T-helper 17 cell (primary cell): ENCODE measurements around the gene TECPR1. TPM values are rescaled to one million over a fixed set of nuclear protein-coding genes. Genes with fewer than 3 reads are reported as not detected.

Experiments used
- ATAC-seq: fragments of 150-1000 bp; cut with Tn5 transposase; 2 replicates; pipeline ENCODE4 v1.10.0; 2021; ENCODE audit warnings: mild to moderate bottlenecking, moderate library complexity
- DNase-seq, 3 donors: peaks; one replicate each; pipeline versions ENCODE4 v3.0.0 to v3.0.0-alpha.2; 2020 to 2021
- H3K9me3 ChIP-seq: one replicate; pipeline ENCODE4 v1.7.0; 2013; ENCODE audit warnings: low read length, mild to moderate bottlenecking; ENCODE audit not compliant: control insufficient read depth, poor library complexity, severe bottlenecking
- H3K27ac Mint-ChIP-seq: one replicate; pipeline ENCODE4 v1.8.0; 2022; ENCODE audit warnings: mild to moderate bottlenecking, moderate library complexity, mixed read lengths
- H3K27me3 Mint-ChIP-seq: one replicate; pipeline ENCODE4 v1.8.0; 2022; ENCODE audit warnings: mixed read lengths
- H3K36me3 Mint-ChIP-seq: one replicate; pipeline ENCODE4 v1.8.0; 2022; ENCODE audit warnings: low read depth, mixed read lengths
- H3K4me1 Mint-ChIP-seq: one replicate; pipeline ENCODE4 v1.8.0; 2022; ENCODE audit warnings: mild to moderate bottlenecking, mixed read lengths
- H3K4me3 Mint-ChIP-seq: one replicate; pipeline ENCODE4 v1.8.0; 2022; ENCODE audit warnings: mild to moderate bottlenecking, moderate library complexity, mixed read lengths
- total RNA-seq, 4 donors: library from RNA in 2 of 4; stranded (reverse) in 2 of 4; gene quantifications; one replicate each; pipeline ENCODE4 v1.2.3 and lab custom pipeline; 2022 to 2026

Gene TECPR1
- total RNA-seq, 2 donors from 2014 or later = 76.5 to 100 TPM

DNA sequence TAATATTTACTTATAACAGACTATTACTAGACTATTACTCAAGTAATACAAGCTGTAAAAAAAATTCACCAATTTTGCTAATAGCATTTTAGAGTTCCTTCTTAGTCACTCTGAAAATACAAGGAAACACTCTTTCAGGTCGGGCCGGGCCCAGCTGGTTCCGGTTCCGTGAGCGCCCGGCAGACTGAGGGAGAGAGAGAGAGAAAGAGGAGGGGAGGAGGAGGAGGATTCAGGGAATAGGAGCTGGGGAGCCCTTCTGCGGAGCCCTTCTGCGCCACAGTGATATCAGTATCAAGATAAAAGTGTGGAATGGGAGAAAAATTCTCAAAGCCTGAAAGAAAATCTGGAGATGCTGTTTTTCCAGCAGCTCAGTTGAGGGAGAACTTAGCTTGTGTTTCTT is 71.3 kb downstream of the TECPR1 start:
- H3K4me3 Mint-ChIP-seq = no peak overlapping the region
- peaks cover 2% of the 10 kb centered on the region for H3K4me1 Mint-ChIP-seq
- no peak for ATAC-seq
- H3K27ac Mint-ChIP-seq = no peak overlapping the region
- H3K27me3 Mint-ChIP-seq = no peaks in the 10 kb centered on the region
- H3K36me3 Mint-ChIP-seq = no peaks in the 10 kb centered on the region
- DNase-seq = no peak
- no peaks in the 10 kb centered on the region for H3K9me3 ChIP-seq

DNA sequence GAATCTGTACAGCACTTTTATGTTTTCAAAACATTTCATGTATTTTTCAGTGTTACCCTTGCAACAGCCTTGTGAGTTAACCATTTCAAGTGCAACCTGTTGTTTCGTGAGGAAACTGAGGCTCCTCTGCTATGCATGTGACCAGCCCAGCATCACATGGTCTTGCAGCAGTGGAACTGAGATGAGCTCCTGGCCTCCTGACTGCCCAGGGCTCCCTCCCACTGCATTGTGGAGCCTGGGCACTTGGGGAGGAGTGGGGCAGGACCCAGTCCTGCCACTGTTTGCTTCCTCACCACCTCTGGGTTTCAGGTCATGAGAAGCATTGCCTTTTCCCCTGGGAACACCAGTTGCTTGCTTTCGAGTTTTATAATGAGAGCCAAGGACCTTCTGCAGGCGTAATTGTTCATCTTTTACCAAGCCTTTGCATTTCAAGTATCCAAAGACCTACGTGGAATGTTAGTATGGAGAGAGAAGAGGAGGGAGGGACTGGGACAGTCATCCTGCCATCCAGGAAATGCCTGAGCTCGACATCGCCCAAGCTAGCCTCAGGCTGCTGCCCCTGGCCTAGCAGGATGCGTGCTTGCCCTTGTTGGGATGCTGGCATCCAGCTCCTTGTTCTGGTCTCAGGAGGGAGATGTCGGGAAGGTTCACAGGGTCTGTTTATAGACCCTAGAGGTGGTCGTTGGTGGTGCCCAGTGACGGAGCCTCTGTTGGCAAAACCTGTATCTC is 73.1 kb downstream of the TECPR1 start:
- no peak for DNase-seq
- no peaks in the 10 kb centered on the region for H3K9me3 ChIP-seq
- no peaks in the 10 kb centered on the region for H3K27me3 Mint-ChIP-seq
- no peak for ATAC-seq
- H3K36me3 Mint-ChIP-seq = peaks cover 6% of the 10 kb centered on the region
- H3K4me3 Mint-ChIP-seq = no peak overlapping the region
- H3K4me1 Mint-ChIP-seq = peaks cover 7% of the 10 kb centered on the region
- no peak overlapping the region for H3K27ac Mint-ChIP-seq

DNA sequence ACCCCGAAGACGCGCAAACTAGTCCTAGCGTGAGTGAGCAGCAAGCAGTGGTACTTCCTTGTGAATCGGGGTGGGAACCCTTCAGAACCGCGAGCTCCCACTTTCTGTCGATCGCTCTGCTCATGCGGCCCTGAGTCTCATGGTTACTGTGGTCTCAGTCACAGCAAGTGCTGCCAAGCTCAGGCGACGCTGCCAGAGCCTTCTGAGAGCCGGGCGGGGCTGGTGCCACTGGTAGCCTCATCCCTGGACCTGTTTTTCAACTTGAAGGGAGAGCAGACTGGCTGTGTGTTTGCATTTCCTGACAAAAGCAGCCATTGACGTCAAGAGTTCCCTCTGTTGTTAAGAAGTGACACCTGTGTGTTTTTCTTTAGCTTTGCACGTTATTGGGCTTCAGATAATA is 73.7 kb downstream of the TECPR1 start:
- Mint-ChIP-seq H3K27ac (no peak overlapping the region), H3K36me3 (peaks cover 6% of the 10 kb centered on the region), H3K4me1 (peaks cover 7% of the 10 kb centered on the region), H3K27me3 (no peaks in the 10 kb centered on the region), H3K4me3 (no peak overlapping the region)
- ATAC-seq (no peak), DNase-seq (no peak)
- H3K9me3 ChIP-seq = no peaks in the 10 kb centered on the region

DNA sequence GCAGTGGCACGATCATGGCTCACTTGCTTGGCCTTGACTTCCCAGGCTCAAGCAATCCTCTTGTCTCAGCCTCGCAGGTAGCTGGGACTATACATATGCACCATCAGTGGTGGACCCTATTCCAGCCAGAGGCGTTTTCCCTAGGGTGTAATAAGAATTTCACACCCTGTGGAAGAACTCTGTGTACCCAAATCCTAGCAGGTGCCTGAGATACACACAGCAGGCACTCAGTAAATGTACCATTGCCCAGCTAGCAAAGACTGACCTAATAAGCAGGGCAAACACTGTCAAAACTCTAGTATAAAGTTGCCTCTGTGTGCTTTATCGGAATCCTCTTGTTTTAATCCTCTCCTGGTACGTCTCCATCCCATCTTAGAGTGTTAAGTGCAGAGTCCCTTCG is 74.5 kb downstream of the TECPR1 start:
- H3K9me3 ChIP-seq = no peaks in the 10 kb centered on the region
- H3K36me3 Mint-ChIP-seq = peaks cover 6% of the 10 kb centered on the region
- no peaks in the 10 kb centered on the region for H3K27me3 Mint-ChIP-seq
- H3K27ac Mint-ChIP-seq = no peak overlapping the region
- no peak overlapping the region for H3K4me3 Mint-ChIP-seq
- ATAC-seq (no peak), DNase-seq (no peak)
- peaks cover 7% of the 10 kb centered on the region for H3K4me1 Mint-ChIP-seq

DNA sequence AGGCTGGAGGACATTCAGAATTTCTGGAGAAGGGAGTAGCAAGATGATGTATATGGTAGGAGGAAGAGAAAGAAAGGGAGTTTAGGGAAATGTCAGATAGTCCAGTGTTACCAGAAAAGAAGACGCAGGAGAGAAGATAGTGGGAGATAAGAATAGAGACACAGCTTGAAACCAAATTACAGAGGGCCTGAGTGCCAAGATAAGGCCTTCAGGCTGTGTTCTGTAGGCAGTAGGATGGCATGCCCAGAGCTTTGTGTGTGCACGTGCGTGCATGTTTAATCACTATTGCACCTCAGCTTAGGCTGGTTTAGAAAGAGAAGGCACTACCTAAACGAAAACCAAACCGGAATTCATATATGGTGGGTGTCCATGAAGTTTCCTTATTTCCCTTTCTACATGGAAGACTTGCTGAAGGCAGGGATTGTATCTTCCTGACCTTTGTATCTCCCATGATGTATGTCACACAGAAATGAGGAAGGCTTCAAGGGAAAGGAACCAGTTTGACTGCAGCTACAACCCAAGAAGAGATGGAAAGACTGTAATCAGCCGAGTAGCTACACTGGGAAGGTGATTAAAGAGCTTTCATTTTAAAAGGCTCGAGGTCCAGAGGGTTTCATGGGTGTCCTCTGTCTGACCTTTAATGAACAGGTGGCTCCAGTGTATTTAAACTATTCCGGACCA is 76.6 kb downstream of the TECPR1 start:
- ATAC-seq = no peak
- Mint-ChIP-seq H3K36me3 (peaks cover 6% of the 10 kb centered on the region), H3K4me1 (peaks cover 5% of the 10 kb centered on the region), H3K27me3 (no peaks in the 10 kb centered on the region), H3K27ac (peak overlapping the region; percentile 29), H3K4me3 (no peak overlapping the region)
- H3K9me3 ChIP-seq = no peaks in the 10 kb centered on the region
- DNase-seq = no peak

DNA sequence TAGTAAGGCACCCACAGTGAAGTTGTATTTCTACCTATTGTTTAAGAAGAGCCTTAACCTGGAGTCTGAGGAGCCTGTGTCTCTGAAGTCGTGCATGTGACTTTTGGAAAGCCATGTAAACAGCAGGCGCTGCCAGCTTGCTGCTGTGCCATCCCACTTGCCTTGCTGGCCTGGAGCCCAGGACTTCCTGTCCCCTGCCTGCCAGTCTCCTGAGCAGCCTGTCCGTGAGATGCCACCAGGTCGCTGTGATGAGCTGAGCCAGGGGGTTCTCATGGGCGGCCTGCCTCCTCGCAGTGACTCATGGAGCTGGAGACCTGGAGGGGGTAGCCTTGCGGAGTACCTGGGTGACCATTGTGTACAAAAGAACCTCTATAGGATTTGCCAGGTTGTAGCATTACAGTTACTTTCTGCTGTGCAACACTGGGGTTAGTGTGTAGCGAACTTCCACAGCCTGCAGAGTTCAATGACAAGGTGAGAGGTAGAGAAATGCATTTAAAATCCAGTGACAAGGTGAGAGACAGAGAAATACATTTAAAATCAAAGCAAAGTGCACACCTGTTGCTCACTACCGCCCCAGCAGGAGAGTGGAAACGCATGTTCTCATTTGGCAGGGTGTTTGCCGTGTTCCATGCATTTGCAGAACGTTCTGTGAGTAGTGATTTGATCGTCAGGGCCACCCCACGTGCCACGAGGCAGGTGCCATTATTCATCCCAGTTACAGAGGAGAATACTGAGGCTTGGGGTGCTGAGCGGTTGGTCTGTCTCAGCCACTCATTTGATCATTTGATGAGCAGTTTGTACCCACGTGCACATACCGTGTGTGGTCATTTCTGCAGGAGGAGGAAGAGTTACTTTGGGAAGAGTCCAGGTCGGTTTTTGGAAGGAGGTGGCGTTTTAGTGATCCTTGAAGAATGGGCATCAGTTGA is 77.4 kb downstream of the TECPR1 start:
- DNase-seq (no peak), ATAC-seq (no peak)
- Mint-ChIP-seq H3K27ac (peak overlapping the region; percentile 29), H3K27me3 (no peaks in the 10 kb centered on the region), H3K4me3 (no peak overlapping the region), H3K4me1 (peaks cover 5% of the 10 kb centered on the region), H3K36me3 (peaks cover 6% of the 10 kb centered on the region)
- no peaks in the 10 kb centered on the region for H3K9me3 ChIP-seq

DNA sequence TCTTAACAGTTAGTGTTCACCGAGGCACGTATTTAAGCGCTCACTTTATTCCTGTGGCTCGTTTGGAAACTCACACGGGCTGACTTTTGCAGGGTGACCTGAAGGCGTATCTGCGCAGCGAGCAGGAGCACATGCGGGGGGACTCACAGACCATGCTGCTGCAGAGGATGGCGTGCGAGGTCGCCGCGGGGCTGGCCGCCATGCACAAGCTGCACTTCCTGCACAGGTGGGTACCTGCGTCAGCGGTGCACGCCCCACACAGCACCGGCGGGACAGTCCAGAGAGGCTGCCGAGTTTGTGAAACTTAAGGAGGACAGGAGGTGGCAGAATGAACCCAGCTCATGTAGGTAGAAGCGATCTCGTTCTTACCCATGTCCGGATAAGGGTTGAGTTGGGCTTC is 80.6 kb downstream of the TECPR1 start:
- Mint-ChIP-seq H3K36me3 (peaks cover 6% of the 10 kb centered on the region), H3K4me3 (no peak overlapping the region), H3K27me3 (no peaks in the 10 kb centered on the region), H3K27ac (no peak overlapping the region), H3K4me1 (peaks cover 12% of the 10 kb centered on the region)
- DNase-seq (no peak), ATAC-seq (no peak)
- H3K9me3 ChIP-seq = no peaks in the 10 kb centered on the region

DNA sequence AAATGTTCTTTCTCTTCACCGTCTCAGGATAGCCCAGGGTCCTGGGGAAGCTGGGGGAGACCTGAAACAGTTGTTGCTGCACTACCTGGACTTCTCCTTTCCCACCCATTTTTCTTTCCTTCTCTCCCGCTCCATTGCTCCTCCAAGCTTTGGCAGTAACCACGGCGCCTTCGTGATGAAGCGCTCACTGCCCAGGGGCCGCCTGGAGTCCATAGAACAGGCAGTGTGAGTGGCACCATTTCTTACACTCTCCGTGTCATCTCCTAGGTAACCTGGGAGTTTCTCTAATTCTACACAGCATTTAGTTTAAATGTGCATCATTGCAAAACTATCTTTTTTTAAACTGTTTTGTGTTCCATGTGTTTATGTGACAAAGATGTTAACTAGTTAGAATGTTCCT is 81.1 kb downstream of the TECPR1 start:
- H3K27me3 Mint-ChIP-seq = no peaks in the 10 kb centered on the region
- no peak for ATAC-seq
- H3K27ac Mint-ChIP-seq = no peak overlapping the region
- peaks cover 12% of the 10 kb centered on the region for H3K4me1 Mint-ChIP-seq
- H3K36me3 Mint-ChIP-seq = peaks cover 6% of the 10 kb centered on the region
- no peak overlapping the region for H3K4me3 Mint-ChIP-seq
- DNase-seq = no peak
- no peaks in the 10 kb centered on the region for H3K9me3 ChIP-seq

DNA sequence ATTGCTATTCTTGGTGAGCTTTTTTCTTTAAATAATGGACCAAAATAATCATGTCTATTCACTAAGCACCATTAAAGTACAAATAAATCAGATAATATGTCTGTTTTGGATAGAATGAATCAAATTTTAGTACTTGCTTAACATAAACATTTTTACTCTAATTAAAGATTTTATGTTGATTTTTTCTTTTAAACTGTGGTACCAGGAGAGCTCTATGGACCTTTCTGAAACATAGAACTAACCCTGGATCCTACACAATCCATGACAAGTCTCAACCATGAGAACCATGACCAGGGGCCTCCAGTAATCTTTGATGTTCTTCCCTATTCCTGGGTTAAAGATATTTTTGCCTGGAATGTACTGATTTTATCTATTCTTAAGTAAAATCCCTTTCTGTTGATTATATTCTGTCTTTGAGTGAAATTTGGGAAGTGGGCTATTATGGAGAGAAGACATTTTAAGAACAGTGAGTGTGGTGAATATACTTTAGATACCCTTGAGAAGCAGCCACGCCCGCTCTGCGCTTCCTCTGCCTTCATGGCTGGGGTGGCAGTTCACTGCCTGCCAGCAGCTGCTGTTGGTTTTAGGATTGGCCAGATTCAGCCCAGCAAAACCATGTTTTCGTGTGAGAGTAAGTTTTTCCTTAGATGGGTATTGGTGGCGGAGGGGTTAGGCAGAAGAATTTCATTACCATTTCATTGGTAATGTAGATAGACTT is 83.0 kb downstream of the TECPR1 start:
- Mint-ChIP-seq H3K4me3 (no peak overlapping the region), H3K27me3 (no peaks in the 10 kb centered on the region), H3K36me3 (no peaks in the 10 kb centered on the region), H3K4me1 (peaks cover 8% of the 10 kb centered on the region), H3K27ac (no peak overlapping the region)
- DNase-seq (no peak), ATAC-seq (no peak)
- no peaks in the 10 kb centered on the region for H3K9me3 ChIP-seq

DNA sequence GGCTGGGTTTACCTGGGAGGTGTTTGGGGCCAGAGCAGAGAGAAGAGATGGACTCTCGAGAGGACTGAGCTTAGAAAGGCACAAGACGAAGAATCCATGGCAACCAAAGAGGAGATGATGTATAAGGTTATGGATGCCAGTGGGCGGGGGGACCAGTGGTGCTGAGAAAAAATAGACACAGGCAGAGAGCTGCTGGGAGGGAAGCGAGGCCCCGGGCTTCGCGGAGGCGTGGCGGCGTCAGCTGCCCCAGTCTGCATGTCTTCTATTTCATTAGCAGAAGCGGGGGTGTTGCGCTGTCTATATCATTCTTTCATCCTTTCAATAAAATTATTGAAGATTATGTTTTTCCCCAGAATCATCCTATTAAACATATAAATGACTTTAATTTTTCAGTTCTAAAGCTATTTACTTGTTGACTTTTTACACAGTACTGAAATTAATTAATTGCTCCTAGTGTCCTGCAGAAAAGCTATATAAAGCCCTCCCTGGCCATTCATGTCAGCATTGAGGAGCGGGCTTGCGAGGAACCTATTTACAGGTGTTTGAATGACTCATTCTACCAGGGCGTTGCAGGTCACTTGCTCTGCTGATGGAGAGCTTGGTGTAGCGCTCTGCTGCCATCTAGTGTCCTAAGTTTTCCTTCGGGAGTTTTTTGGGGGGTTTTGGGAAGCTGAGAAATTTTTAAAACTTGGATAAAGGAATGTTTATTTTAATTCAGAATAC is 83.7 kb downstream of the TECPR1 start:
- DNase-seq = peak in 2 of 3 donors; percentile 51 to 57
- no peaks in the 10 kb centered on the region for H3K9me3 ChIP-seq
- Mint-ChIP-seq H3K27ac (peak overlapping the region; percentile 39), H3K36me3 (no peaks in the 10 kb centered on the region), H3K27me3 (no peaks in the 10 kb centered on the region), H3K4me3 (no peak overlapping the region), H3K4me1 (peaks cover 8% of the 10 kb centered on the region)
- ATAC-seq = peak; percentile 87

DNA sequence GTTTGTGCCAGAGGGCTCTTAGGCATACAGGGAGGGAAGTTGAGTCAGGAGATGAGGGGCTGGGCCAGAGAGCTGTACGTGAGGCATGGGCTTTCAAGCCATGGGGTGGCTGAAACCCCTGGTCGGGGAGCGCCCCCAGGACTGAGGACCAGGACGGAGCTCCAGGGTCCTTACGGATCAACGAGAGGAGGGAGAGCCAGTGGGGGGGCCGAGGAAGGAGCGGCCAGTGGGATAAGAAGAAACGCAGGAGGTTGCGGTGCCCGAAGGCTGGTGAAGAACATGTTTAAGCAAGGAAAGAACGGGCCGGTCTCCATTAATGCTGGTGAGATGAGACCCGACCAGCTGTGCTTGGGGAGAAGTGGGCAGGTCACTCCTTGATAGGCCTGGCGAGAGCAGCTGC is 84.4 kb downstream of the TECPR1 start:
- no peak for ATAC-seq
- no peak for DNase-seq
- no peaks in the 10 kb centered on the region for H3K27me3 Mint-ChIP-seq
- H3K36me3 Mint-ChIP-seq = no peaks in the 10 kb centered on the region
- peaks cover 8% of the 10 kb centered on the region for H3K4me1 Mint-ChIP-seq
- H3K4me3 Mint-ChIP-seq = no peak overlapping the region
- no peaks in the 10 kb centered on the region for H3K9me3 ChIP-seq
- H3K27ac Mint-ChIP-seq = peak overlapping the region; percentile 39

DNA sequence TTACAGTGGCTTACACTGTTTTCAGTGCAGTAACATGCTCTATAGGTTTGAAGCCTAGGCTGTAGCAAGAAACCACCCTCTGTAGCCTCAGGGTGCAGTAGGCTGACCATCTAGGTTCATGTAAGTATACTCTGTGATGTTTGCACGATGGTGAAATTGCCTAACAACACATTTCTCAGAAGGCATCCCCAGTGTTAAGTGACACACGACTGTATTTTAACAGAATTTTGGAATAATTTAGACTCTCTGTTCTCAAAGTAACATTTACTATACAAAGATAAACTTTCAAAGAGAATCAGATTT is 85.4 kb downstream of the TECPR1 start:
- H3K9me3 ChIP-seq = no peaks in the 10 kb centered on the region
- ATAC-seq = no peak
- Mint-ChIP-seq H3K27ac (no peak overlapping the region), H3K4me3 (no peak overlapping the region), H3K36me3 (no peaks in the 10 kb centered on the region), H3K27me3 (no peaks in the 10 kb centered on the region), H3K4me1 (peaks cover 8% of the 10 kb centered on the region)
- no peak for DNase-seq
